H9 (cell line): Measurements from ENCODE around the gene TGFBI. TPM values are rescaled to one million over a fixed set of nuclear protein-coding genes. Genes with fewer than 3 reads are reported as not detected.

ENCODE experiments used
- DNase-seq: peaks from one replicate; pipeline ENCODE4 v3.0.0-alpha.2; 2017
- H2AFZ ChIP-seq: one replicate; pipeline ENCODE4 v1.6.1; 2013; ENCODE audit warnings: mild to moderate bottlenecking, low read length, control low read depth, moderate library complexity
- H2AK5ac ChIP-seq: 2 replicates; pipeline ENCODE4 v1.6.1; 2013; ENCODE audit warnings: low read length, control low read depth, mixed read lengths; ENCODE audit not compliant: insufficient read length
- H2BK120ac ChIP-seq: one replicate; pipeline ENCODE4 v1.6.1; 2013; ENCODE audit warnings: low read depth, mild to moderate bottlenecking, low read length, control low read depth, inconsistent platforms; ENCODE audit not compliant: poor library complexity, severe bottlenecking
- H2BK12ac ChIP-seq: 2 replicates; pipeline ENCODE4 v1.6.1; 2013; ENCODE audit warnings: low read length, control low read depth, mixed read lengths, low read depth; ENCODE audit not compliant: insufficient read length
- H2BK15ac ChIP-seq: 2 replicates; pipeline ENCODE4 v1.6.1; 2013; ENCODE audit warnings: low read depth, low read length, control low read depth
- H2BK20ac ChIP-seq: one replicate; pipeline ENCODE4 v1.6.1; 2013; ENCODE audit warnings: low read depth, mild to moderate bottlenecking, low read length, control low read depth, inconsistent platforms; ENCODE audit not compliant: poor library complexity, severe bottlenecking
- H2BK5ac ChIP-seq: 2 replicates; pipeline ENCODE4 v1.6.1; 2013; ENCODE audit warnings: low read length, control low read depth, mixed read lengths; ENCODE audit not compliant: insufficient read length
- H3K14ac ChIP-seq: 2 replicates; pipeline ENCODE4 v1.6.1; 2013; ENCODE audit warnings: low read length, control low read depth; ENCODE audit not compliant: insufficient read depth
- H3K18ac ChIP-seq: 2 replicates; pipeline ENCODE4 v1.6.1; 2013; ENCODE audit warnings: low read depth, mild to moderate bottlenecking, mixed read lengths, low read length, control low read depth; ENCODE audit not compliant: insufficient read length
- H3K23ac ChIP-seq: 2 replicates; pipeline ENCODE4 v1.6.1; 2013; ENCODE audit warnings: low read length, control low read depth, mixed read lengths, low read depth; ENCODE audit not compliant: insufficient read length
- H3K23me2 ChIP-seq: 2 replicates; pipeline ENCODE4 v1.6.1; 2013; ENCODE audit warnings: low read depth, mild to moderate bottlenecking, mixed read lengths, low read length, control low read depth; ENCODE audit not compliant: insufficient read length, poor library complexity, severe bottlenecking
- H3K27ac ChIP-seq: 2 replicates; pipeline ENCODE4 v1.5.1; 2013; ENCODE audit warnings: low read length, control low read depth, mixed read lengths, low read depth; ENCODE audit not compliant: insufficient read length
- H3K27me3 ChIP-seq: 2 replicates; pipeline ENCODE4 v1.6.1; 2013; ENCODE audit warnings: low read length, control low read depth, inconsistent platforms; ENCODE audit not compliant: insufficient read depth
- H3K4ac ChIP-seq: 2 replicates; pipeline ENCODE4 v1.6.1; 2013; ENCODE audit warnings: low read depth, mild to moderate bottlenecking, control low read depth, inconsistent platforms, low read length, moderate library complexity
- H3K4me1 ChIP-seq: 2 replicates; pipeline ENCODE4 v1.6.1; 2013; ENCODE audit warnings: low read length, control low read depth, inconsistent platforms; ENCODE audit not compliant: insufficient read depth
- H3K4me2 ChIP-seq: 2 replicates; pipeline ENCODE4 v1.6.1; 2013; ENCODE audit warnings: low read length, control low read depth, mixed read lengths; ENCODE audit not compliant: insufficient read length, insufficient read depth
- H3K56ac ChIP-seq: 2 replicates; pipeline ENCODE4 v1.6.1; 2013; ENCODE audit warnings: low read depth, mild to moderate bottlenecking, mixed read lengths, low read length, control low read depth; ENCODE audit not compliant: insufficient read length
- H3K79me1 ChIP-seq: 2 replicates; pipeline ENCODE4 v1.6.1; 2013; ENCODE audit warnings: low read depth, mild to moderate bottlenecking, moderate library complexity, low read length, control low read depth, inconsistent platforms; ENCODE audit not compliant: insufficient read depth, poor library complexity, severe bottlenecking
- H3K79me2 ChIP-seq: 2 replicates; pipeline ENCODE4 v1.6.1; 2013; ENCODE audit warnings: low read length, control low read depth, inconsistent platforms; ENCODE audit not compliant: insufficient read depth
- H3K9ac ChIP-seq: 2 replicates; pipeline ENCODE4 v1.6.1; 2013; ENCODE audit warnings: low read length, control low read depth, mixed read lengths; ENCODE audit not compliant: insufficient read length; ENCODE audit errors: extremely low read depth
- H3K9me3 ChIP-seq: one replicate; pipeline ENCODE4 v1.6.1; 2013; ENCODE audit warnings: low read depth, low read length, inconsistent platforms; ENCODE audit not compliant: control insufficient read depth
- H3T11ph ChIP-seq: one replicate; pipeline ENCODE4 v1.6.1; 2013; ENCODE audit warnings: mild to moderate bottlenecking, low read length, control low read depth, inconsistent platforms
- H4K20me1 ChIP-seq: one replicate; pipeline ENCODE4 v1.6.1; 2013; ENCODE audit not compliant: control insufficient read depth, insufficient read length, insufficient read depth
- H4K5ac ChIP-seq: 2 replicates; pipeline ENCODE4 v1.6.1; 2013; ENCODE audit warnings: low read depth, mild to moderate bottlenecking, mixed read lengths, low read length, control low read depth; ENCODE audit not compliant: insufficient read length
- H4K8ac ChIP-seq: replicated peaks from 2 replicates; pipeline ENCODE4 v1.6.1; 2013; ENCODE audit warnings: low read length, control low read depth, mixed read lengths, low read depth; ENCODE audit not compliant: insufficient read length
- H4K91ac ChIP-seq: 2 replicates; pipeline ENCODE4 v1.6.1; 2013; ENCODE audit warnings: low read depth, mild to moderate bottlenecking, moderate library complexity, mixed read lengths, low read length, control low read depth; ENCODE audit not compliant: insufficient read length
- H3K27ac Mint-ChIP-seq, 3 experiments: 2 replicates in 2 of 3; 3 replicates in 1 of 3; pipeline ENCODE4 v1.8.0; 2020 to 2021; ENCODE audit warnings: mixed read lengths in 3 of 3, mild to moderate bottlenecking in 1 of 3, moderate library complexity in 1 of 3
- H3K27me3 Mint-ChIP-seq: 2 replicates; pipeline ENCODE4 v1.8.0; 2021; ENCODE audit warnings: low read depth, mild to moderate bottlenecking, moderate library complexity, mixed read lengths
- H3K36me3 Mint-ChIP-seq, 3 experiments: 2 replicates in 2 of 3; 3 replicates in 1 of 3; pipeline ENCODE4 v1.8.0; 2020 to 2021; ENCODE audit warnings: low read depth in 3 of 3, mixed read lengths in 3 of 3; ENCODE audit not compliant: insufficient read depth in 1 of 3
- H3K4me1 Mint-ChIP-seq, 2 experiments: 2 replicates each; pipeline ENCODE4 v1.8.0; 2020; ENCODE audit warnings: mixed read lengths in 2 of 2
- H3K4me3 Mint-ChIP-seq, 2 experiments: 2 replicates in 1 of 2; 3 replicates in 1 of 2; pipeline ENCODE4 v1.8.0; 2020 to 2021; ENCODE audit warnings: mild to moderate bottlenecking in 2 of 2, mixed read lengths in 2 of 2, moderate library complexity in 1 of 2
- H3K9me3 Mint-ChIP-seq, 2 experiments: 2 replicates in 1 of 2; 3 replicates in 1 of 2; pipeline ENCODE4 v1.8.0; 2020; ENCODE audit warnings: mild to moderate bottlenecking in 2 of 2, mixed read lengths in 2 of 2, moderate library complexity in 1 of 2
- CTCF ChIP-seq: fragments of 200-600 bp; sonication (generic); conservative IDR thresholded peaks from 3 replicates; pipeline ENCODE4 v1.8.0; 2021; ENCODE audit warnings: antibody characterized with exemption, mild to moderate bottlenecking
- WGBS: extraction: QIAGEN DNeasy Blood & Tissue Kit; methylation state at CpG from one replicate; pipeline ENCODE4 v1.1.7; 2013; ENCODE audit warnings: missing lambda C conversion rate, low lambda C conversion rate, mixed read lengths; ENCODE audit not compliant: insufficient read length; ENCODE audit errors: extremely low coverage; 5-methylcytosine and 5-hydroxymethylcytosine counted together
- total RNA-seq: library from RNA; stranded (reverse); gene quantifications from 2 replicates; pipeline ENCODE4 v1.2.1, GENCODE V29; 2021

The TGFBI gene
- total RNA-seq, 1 experiment from 2014 or later: 4.7 TPM

GRCh38 chr5:136030956-136031611, 2.3 kb downstream of the TGFBI start:
- Histone ChIP-seq H3K79me2 (no peaks in the 10 kb centered on the region), H3K27ac (no peak overlapping the region)

More at GRCh38 chr5:136030956-136031611, 2.3 kb downstream of the TGFBI start:
- H4K5ac ChIP-seq: no peak overlapping the region
- no peak overlapping the region for H2AK5ac ChIP-seq
- H2BK12ac ChIP-seq: no peak overlapping the region
- Mint-ChIP-seq H3K4me1 (peaks cover 0 to 25% of the 10 kb centered on the region in 2 experiments; a peak in 1 of 4 replicates), H3K9me3 (no peaks in the 10 kb centered on the region), H3K27ac (no peak overlapping the region), H3K36me3 (no peaks in the 10 kb centered on the region), H3K4me3 (no peak overlapping the region), H3K27me3 (peaks cover 63% of the 10 kb centered on the region)
- H3K18ac ChIP-seq: no peak overlapping the region
- H2AFZ ChIP-seq: no peak overlapping the region
- no peak overlapping the region for H3K9ac ChIP-seq
- H4K91ac ChIP-seq: no peak overlapping the region
- H3K56ac ChIP-seq: no peak overlapping the region
- peaks cover 3% of the 10 kb centered on the region for H3K23me2 ChIP-seq
- no peak overlapping the region for H3T11ph ChIP-seq
- no peak overlapping the region for H3K23ac ChIP-seq
- no peak overlapping the region for H2BK120ac ChIP-seq
- no peak overlapping the region for H2BK15ac ChIP-seq
- H3K4me2 ChIP-seq: no peak overlapping the region
- H2BK20ac ChIP-seq: no peak overlapping the region
- no peak overlapping the region for H4K8ac ChIP-seq
- no peaks in the 10 kb centered on the region for H3K79me1 ChIP-seq
- H3K9me3 ChIP-seq: no peaks in the 10 kb centered on the region
- WGBS: no CpG with 5 or more reads among the region's 8 CpGs
- H3K4ac ChIP-seq: no peak overlapping the region
- H2BK5ac ChIP-seq: no peak overlapping the region
- TF ChIP-seq CTCF: no peak
- DNase-seq: no peak
- no peaks in the 10 kb centered on the region for H3K4me1 ChIP-seq
- H3K27me3 ChIP-seq: peaks cover 18% of the 10 kb centered on the region; the same call in 1 of the 2 replicates
- no peaks in the 10 kb centered on the region for H4K20me1 ChIP-seq
- H3K14ac ChIP-seq: no peak overlapping the region
